Activated CD4-positive, alpha-beta T cell treated with anti-CD3 and anti-CD28 coated beads for 36 hours (primary cell): ENCODE data around the gene MED25. TPM values are rescaled to one million over a fixed set of nuclear protein-coding genes. Genes with fewer than 3 reads are reported as not detected.

Experiments
- ATAC-seq: fragments of 200-7000 bp; cut with Tn5 transposase; one replicate; pipeline ENCODE4 v1.10.0; 2021; ENCODE audit warnings: mild to moderate bottlenecking, moderate library complexity
- CTCF ChIA-PET: fragments of 350-600 bp; sonication (Branson Sonifier 250); formaldehyde crosslinking; loops from one replicate; lab custom pipeline; 2021; ENCODE audit warnings: antibody characterized with exemption; lab: Charles Lee
- POLR2A ChIA-PET: fragments of 350-600 bp; sonication (Branson Sonifier 250); formaldehyde crosslinking; loops from one replicate; lab custom pipeline; 2021; ENCODE audit warnings: antibody characterized with exemption, inconsistent platforms; lab: Charles Lee
- DNase-seq: peaks from one replicate; pipeline ENCODE4 v3.0.0-alpha.2; 2020
- H3K27ac Mint-ChIP-seq: one replicate; pipeline ENCODE4 v1.8.0; 2021; ENCODE audit warnings: mixed read lengths
- H3K27me3 Mint-ChIP-seq: one replicate; pipeline ENCODE4 v1.8.0; 2021; ENCODE audit warnings: mixed read lengths
- H3K36me3 Mint-ChIP-seq: one replicate; pipeline ENCODE4 v1.8.0; 2021; ENCODE audit warnings: low read depth, mixed read lengths
- H3K4me1 Mint-ChIP-seq: one replicate; pipeline ENCODE4 v1.8.0; 2021; ENCODE audit warnings: mixed read lengths
- H3K4me3 Mint-ChIP-seq: one replicate; pipeline ENCODE4 v1.8.0; 2021; ENCODE audit warnings: mild to moderate bottlenecking, moderate library complexity, mixed read lengths
- H3K9me3 Mint-ChIP-seq: one replicate; pipeline ENCODE4 v1.8.0; 2021; ENCODE audit warnings: low read depth, mixed read lengths
- intact Hi-C, 2 experiments: fragments of 100-400 bp; cut with DNase I in 1 of 2; cut with micrococcal nuclease in 1 of 2; formaldehyde crosslinking; loops; one replicate each; pipeline versions ENCODE4 v1.14.2 to v1.15.1; 2022 to 2024; cut with DNase I, micrococcal nuclease
- total RNA-seq, 2 experiments: library from RNA; stranded (reverse); gene quantifications; one replicate each; pipeline ENCODE4 v1.2.3, GENCODE V29; 2021

Gene MED25
- total RNA-seq: 10 to 100 TPM; 39.6 to 49.9 TPM

GRCh38 chr19:49817964-49818648, at the start of gene MED25:
TSS of gene MED25 (plus strand) at chr19:49818289. CDS start at chr19:49818342, 53 bp downstream.
- POLR2A ChIA-PET: interaction anchor here (0.9 kb wide), 1 partner anchor 31 kb away, joined by 3 read pairs; no protein-coding TSS in a partner anchor
- CTCF ChIA-PET: interaction anchor here (0.7 to 1.3 kb wide), 3 partner anchors 32 to 284 kb away, joined by 3 to 5 read pairs (median 3); partner anchors contain the start of genes ATF5 and NUP62
- H3K36me3 Mint-ChIP-seq: peaks cover 1% of the 10 kb centered on the region
- ATAC-seq (peak; percentile 75), DNase-seq (peak; percentile 91)
- peak within 1 kb of the TSS; percentile 87 for H3K4me3 Mint-ChIP-seq
- intact Hi-C loops: loop anchor here in 1 of 2 experiments (1.0 kb wide), 7 partner anchors 32 to 207 kb away; partner anchors contain the start of genes ATF5, NUP62, PNKP and RRAS
- peak within 1 kb of the TSS; percentile 99 for H3K27ac Mint-ChIP-seq
- H3K9me3 Mint-ChIP-seq: no peaks in the 10 kb centered on the region
- H3K27me3 Mint-ChIP-seq: no peaks in the 10 kb centered on the region
- H3K4me1 Mint-ChIP-seq: peaks cover 26% of the 10 kb centered on the region

GRCh38 chr19:49770529-49770928, 47.6 kb upstream of the MED25 start:
- ATAC-seq: no peak
- Mint-ChIP-seq H3K27ac (no peak overlapping the region), H3K4me3 (no peak overlapping the region), H3K9me3 (no peaks in the 10 kb centered on the region), H3K4me1 (peaks cover 37% of the 10 kb centered on the region), H3K36me3 (peaks cover 14% of the 10 kb centered on the region), H3K27me3 (no peaks in the 10 kb centered on the region)
- no peak for DNase-seq
- POLR2A ChIA-PET: no interaction called here
- intact Hi-C loops: no loop called here
- CTCF ChIA-PET: interaction anchor here (0.7 kb wide), 1 partner anchor 105 kb away, joined by 3 read pairs; no protein-coding TSS in a partner anchor

- DNase-seq (no peak), ATAC-seq (no peak)
- Mint-ChIP-seq H3K27ac (no peak overlapping the region), H3K36me3 (peaks cover 14% of the 10 kb centered on the region), H3K9me3 (no peaks in the 10 kb centered on the region), H3K4me3 (no peak overlapping the region), H3K4me1 (peaks cover 26% of the 10 kb centered on the region), H3K27me3 (no peaks in the 10 kb centered on the region)
- POLR2A ChIA-PET: no interaction called here
- CTCF ChIA-PET: interaction anchor here (0.7 kb wide), 1 partner anchor 92 kb away, joined by 3 read pairs; no protein-coding TSS in a partner anchor
- intact Hi-C loops: no loop called here
Observed at GRCh38 chr19:49771674-49772139, 46.4 kb upstream of the MED25 start.

- ATAC-seq (no peak), DNase-seq (no peak)
- ChIA-PET POLR2A (no interaction called here), CTCF (no interaction called here)
- Mint-ChIP-seq H3K27me3 (no peaks in the 10 kb centered on the region), H3K4me3 (no peak overlapping the region), H3K4me1 (peaks cover 18% of the 10 kb centered on the region), H3K9me3 (no peaks in the 10 kb centered on the region), H3K27ac (no peak overlapping the region), H3K36me3 (peaks cover 14% of the 10 kb centered on the region)
- intact Hi-C loops: no loop called here
Observed at GRCh38 chr19:49772850-49773432, 45.1 kb upstream of the MED25 start.

- intact Hi-C loops: no loop called here
- Mint-ChIP-seq H3K9me3 (no peaks in the 10 kb centered on the region), H3K27me3 (no peaks in the 10 kb centered on the region), H3K36me3 (peaks cover 11% of the 10 kb centered on the region), H3K4me3 (no peak overlapping the region), H3K4me1 (peaks cover 10% of the 10 kb centered on the region), H3K27ac (peak overlapping the region; percentile 47)
- ATAC-seq (no peak), DNase-seq (no peak)
- POLR2A ChIA-PET: no interaction called here
- CTCF ChIA-PET: interaction anchor here (0.5 kb wide), 1 partner anchor 23 kb away, joined by 3 read pairs; no protein-coding TSS in a partner anchor
Observed at GRCh38 chr19:49773663-49774350, 44.3 kb upstream of the MED25 start.

GRCh38 chr19:49774969-49775368, 43.1 kb upstream of the MED25 start:
- ATAC-seq (no peak), DNase-seq (no peak)
- ChIA-PET POLR2A (no interaction called here), CTCF (no interaction called here)
- Mint-ChIP-seq H3K4me3 (no peak overlapping the region), H3K27ac (no peak overlapping the region), H3K9me3 (no peaks in the 10 kb centered on the region), H3K36me3 (peaks cover 8% of the 10 kb centered on the region), H3K4me1 (peaks cover 3% of the 10 kb centered on the region), H3K27me3 (no peaks in the 10 kb centered on the region)
- intact Hi-C loops: no loop called here

- ChIA-PET POLR2A (no interaction called here), CTCF (no interaction called here)
- H3K9me3 Mint-ChIP-seq: no peaks in the 10 kb centered on the region
- DNase-seq (no peak), ATAC-seq (no peak)
- peaks cover 3% of the 10 kb centered on the region for H3K4me1 Mint-ChIP-seq
- intact Hi-C loops: no loop called here
- no peaks in the 10 kb centered on the region for H3K27me3 Mint-ChIP-seq
- H3K4me3 Mint-ChIP-seq: no peak overlapping the region
- no peak overlapping the region for H3K27ac Mint-ChIP-seq
- H3K36me3 Mint-ChIP-seq: peaks cover 8% of the 10 kb centered on the region
Observed at GRCh38 chr19:49775742-49776370, 42.2 kb upstream of the MED25 start.

- CTCF ChIA-PET: no interaction called here
Observed at GRCh38 chr19:49776371-49776764, 41.7 kb upstream of the MED25 start.

GRCh38 chr19:49779731-49780555, 38.1 kb upstream of the MED25 start:
- Mint-ChIP-seq H3K4me3 (no peak overlapping the region), H3K4me1 (no peaks in the 10 kb centered on the region), H3K27ac (no peak overlapping the region), H3K36me3 (peaks cover 11% of the 10 kb centered on the region), H3K9me3 (no peaks in the 10 kb centered on the region), H3K27me3 (no peaks in the 10 kb centered on the region)
- ChIA-PET CTCF (no interaction called here), POLR2A (no interaction called here)
- ATAC-seq: no peak
- DNase-seq: no peak
- intact Hi-C loops: no loop called here

More at GRCh38 chr19:49776371-49776764, 41.7 kb upstream of the MED25 start:
- intact Hi-C loops: no loop called here
- H3K4me1 Mint-ChIP-seq: peaks cover 3% of the 10 kb centered on the region
- H3K9me3 Mint-ChIP-seq: no peaks in the 10 kb centered on the region
- no peak overlapping the region for H3K27ac Mint-ChIP-seq
- peaks cover 8% of the 10 kb centered on the region for H3K36me3 Mint-ChIP-seq
- DNase-seq: no peak
- H3K4me3 Mint-ChIP-seq: no peak overlapping the region
- ATAC-seq: no peak
- no peaks in the 10 kb centered on the region for H3K27me3 Mint-ChIP-seq
- POLR2A ChIA-PET: no interaction called here

- intact Hi-C loops: no loop called here
- ChIA-PET POLR2A (no interaction called here), CTCF (no interaction called here)
- Mint-ChIP-seq H3K4me3 (no peak overlapping the region), H3K27me3 (no peaks in the 10 kb centered on the region), H3K36me3 (peaks cover 15% of the 10 kb centered on the region), H3K4me1 (no peaks in the 10 kb centered on the region), H3K9me3 (no peaks in the 10 kb centered on the region), H3K27ac (no peak overlapping the region)
- ATAC-seq: no peak
- no peak for DNase-seq
Observed at GRCh38 chr19:49780861-49781260, 37.2 kb upstream of the MED25 start.
